ENCODE results near the gene FBRSL1.

The FBRSL1 gene

DNA sequence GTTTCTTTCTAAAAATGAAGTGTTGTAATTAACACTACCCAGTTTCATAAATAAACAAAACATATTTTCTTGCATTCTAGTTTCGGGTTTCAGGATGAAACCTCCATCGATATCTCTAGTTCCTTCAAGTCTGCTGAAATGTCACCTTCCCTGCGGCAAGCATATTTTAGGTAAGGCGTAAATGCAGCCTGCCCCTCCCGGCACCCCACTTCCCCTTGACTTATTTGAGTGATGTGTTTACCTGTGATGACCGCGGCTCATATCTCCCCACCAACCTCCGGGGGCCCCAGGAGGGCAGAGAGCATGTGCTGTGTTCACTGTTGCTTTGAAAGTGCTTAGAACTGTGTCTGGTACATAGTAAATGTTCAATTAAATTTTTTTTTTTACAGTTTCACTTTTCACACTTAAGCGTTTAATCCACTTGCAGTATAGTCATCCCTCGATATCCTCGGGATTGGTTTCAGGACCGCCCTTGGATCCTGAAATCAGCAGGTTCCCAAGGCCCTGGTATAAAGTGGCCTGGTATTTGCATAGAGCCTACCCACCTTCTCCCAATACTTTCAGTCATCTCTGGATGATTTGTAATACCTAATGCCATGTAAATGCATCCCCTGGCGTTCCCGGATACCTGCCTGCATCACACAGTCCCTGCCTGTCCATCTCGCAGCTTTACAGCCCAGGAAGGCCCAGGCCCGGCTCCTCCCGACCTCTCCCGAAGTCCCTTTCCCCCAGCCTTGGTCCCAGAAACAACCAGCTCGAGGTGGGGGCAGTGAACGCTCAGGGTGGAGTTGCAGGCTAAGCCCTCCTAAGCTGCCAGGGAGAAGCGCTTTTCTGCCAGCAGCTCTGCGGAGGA is 40.2 kb upstream of the FBRSL1 start:
- Mint-ChIP-seq H3K27me3 (peaks cover 24% of the 10 kb centered on the region), H3K4me1 (peaks cover 46% of the 10 kb centered on the region), H3K36me3 (peaks cover 2% of the 10 kb centered on the region), H3K27ac (peak overlapping the region; percentile 70), H3K4me3 (no peak overlapping the region), H3K9me3 (no peaks in the 10 kb centered on the region)
- no peak for DNase-seq
- CTCF ChIA-PET = interaction anchor here (1.1 to 1.7 kb wide), 3 partner anchors 10 to 13 kb away, joined by 3 to 5 read pairs (median 3); no protein-coding TSS in a partner anchor

DNA sequence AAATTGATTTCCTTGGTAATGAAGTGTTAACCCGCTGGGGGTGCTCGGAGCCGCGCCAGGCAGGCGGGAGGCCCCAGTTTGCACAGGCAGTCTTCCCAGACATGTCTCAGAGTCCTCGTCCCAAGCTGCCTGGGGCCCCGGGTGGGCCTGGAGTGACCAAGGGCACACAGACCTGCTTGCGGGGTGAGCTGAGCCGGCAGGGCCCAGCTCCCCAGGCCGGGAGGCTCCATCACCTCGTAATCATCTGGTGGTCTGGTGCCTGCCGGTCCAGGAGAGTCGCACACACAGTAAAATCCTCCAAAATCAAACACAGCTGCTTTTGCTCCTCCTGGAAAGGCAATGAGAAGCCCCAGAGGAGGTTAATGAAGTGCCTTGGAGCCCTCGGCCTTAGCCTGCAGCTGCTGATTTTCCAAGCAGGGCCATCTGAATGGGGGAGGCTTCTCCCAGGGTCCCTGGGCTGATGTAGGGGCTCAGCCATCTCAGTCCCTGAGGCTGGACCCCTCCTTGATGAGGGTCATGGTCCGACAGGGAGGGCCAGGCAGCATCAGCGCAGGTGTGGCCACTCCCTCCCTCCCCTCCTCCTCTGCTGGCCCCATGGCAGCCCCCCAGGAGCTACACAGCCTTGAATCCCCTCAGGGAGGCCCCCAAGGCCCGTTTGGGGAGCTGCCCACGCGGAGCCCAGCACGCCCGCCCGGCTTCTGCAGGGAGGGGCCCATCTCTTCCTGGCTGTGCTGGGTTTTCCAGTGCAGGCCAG is 39.4 kb upstream of the FBRSL1 start:
- CTCF ChIA-PET = interaction anchor here (1.1 to 1.6 kb wide), 2 partner anchors 11 to 12 kb away, joined by 3 to 5 read pairs; no protein-coding TSS in a partner anchor
- Mint-ChIP-seq H3K27ac (no peak overlapping the region), H3K9me3 (peaks cover 4% of the 10 kb centered on the region), H3K36me3 (no peaks in the 10 kb centered on the region), H3K27me3 (peaks cover 24% of the 10 kb centered on the region), H3K4me1 (peaks cover 41% of the 10 kb centered on the region), H3K4me3 (no peak overlapping the region)
- DNase-seq = no peak

DNA sequence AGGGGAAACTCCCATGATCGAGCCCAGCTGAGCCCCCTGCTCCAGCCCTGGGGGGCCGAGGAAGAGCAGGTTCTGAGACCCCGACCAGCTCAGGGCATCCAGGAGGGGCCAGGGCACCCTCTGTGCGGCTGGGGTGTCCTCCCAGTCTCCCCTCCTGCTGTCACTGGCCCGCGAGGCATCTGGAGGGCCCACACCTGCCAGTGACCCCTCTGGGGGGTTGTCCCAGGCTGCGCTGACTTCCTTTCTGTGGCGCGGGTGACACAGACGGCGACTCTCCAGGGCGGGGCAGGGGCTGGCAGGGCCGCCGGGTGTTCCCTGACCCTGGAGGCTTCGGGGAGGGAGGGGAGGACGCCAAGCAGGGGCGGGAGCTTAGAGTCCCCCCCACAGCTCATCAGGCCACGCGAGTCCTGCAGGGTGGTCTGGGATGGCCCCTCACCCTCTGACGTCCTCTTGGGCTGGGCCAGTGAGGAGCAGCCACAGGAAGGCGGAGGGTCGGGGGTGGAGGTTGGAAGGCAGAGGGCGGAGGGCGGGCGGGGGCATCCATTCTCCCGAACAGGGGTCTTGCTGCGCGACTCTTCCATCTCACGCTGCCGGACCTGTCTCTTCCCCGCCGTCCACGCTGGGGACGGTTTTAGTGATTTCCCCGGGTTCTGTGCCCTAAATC is 38.6 kb upstream of the FBRSL1 start:
- Mint-ChIP-seq H3K27me3 (peaks cover 24% of the 10 kb centered on the region), H3K36me3 (no peaks in the 10 kb centered on the region), H3K9me3 (peaks cover 10% of the 10 kb centered on the region), H3K27ac (no peak overlapping the region), H3K4me1 (peaks cover 34% of the 10 kb centered on the region), H3K4me3 (no peak overlapping the region)
- DNase-seq = no peak
- CTCF ChIA-PET = interaction anchor here (1.1 to 1.6 kb wide), 2 partner anchors 10 to 11 kb away, joined by 3 to 5 read pairs; no protein-coding TSS in a partner anchor

DNA sequence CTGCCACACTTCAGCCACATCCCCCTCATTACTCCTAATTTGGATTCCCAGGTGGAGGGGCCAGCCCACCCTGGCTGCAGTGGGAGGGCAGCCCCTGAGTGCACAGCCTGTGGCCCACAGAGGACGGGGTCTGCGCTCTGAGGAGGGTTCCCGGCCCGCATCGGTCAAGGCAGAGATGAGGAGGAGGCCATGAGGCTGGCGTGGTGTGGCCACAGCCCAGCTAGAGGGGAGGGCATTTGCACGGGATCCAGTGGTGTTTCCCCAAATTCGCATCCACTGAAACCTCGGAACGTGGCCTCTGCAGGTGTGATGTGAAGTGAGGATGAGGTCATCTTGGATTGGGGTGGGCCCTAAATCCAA is 38.1 kb upstream of the FBRSL1 start:
- H3K4me3 Mint-ChIP-seq = no peak overlapping the region
- no peak for DNase-seq
- peaks cover 24% of the 10 kb centered on the region for H3K27me3 Mint-ChIP-seq
- no peaks in the 10 kb centered on the region for H3K36me3 Mint-ChIP-seq
- H3K27ac Mint-ChIP-seq = no peak overlapping the region
- CTCF ChIA-PET = no interaction called here
- H3K9me3 Mint-ChIP-seq = peaks cover 10% of the 10 kb centered on the region
- peaks cover 29% of the 10 kb centered on the region for H3K4me1 Mint-ChIP-seq

DNA sequence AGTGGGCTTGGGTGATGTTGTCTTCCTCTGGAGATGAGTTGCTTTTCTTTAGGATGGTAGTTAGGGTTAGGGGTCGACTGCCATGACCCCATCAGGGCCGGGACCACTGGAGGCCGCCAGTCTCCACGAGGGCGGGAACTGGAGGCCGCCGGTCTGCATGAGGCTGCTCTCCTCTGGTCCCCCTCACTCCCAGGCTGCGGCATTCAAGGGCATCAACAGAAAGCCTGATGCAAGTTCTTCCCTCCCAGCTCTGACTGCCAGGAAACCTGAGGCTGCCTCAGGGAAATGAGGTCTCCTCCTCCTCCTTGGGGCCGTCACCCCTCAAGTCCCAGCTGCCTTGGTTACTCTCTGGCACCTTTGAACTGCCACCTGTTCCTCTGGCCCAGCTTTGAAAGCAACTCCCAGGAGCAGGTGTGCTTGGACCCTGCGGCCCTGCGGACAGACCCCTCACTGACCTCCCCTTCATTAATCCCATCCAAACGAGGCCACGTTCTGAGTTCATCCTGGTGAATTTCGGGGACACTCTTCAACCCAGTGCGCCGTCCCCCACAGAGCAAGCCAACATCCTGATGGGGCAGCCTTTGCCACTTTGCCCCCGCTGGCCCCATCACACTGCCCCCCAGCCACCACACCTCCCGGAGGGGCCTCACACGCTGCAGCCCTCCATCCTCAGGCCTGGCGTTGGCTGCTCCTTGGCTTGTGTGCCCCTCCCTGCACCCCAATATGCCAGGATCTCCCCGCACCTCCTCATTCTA is 37.2 kb upstream of the FBRSL1 start:
- Mint-ChIP-seq H3K4me1 (peaks cover 20% of the 10 kb centered on the region), H3K27ac (no peak overlapping the region), H3K27me3 (peaks cover 24% of the 10 kb centered on the region), H3K4me3 (no peak overlapping the region), H3K9me3 (peaks cover 10% of the 10 kb centered on the region), H3K36me3 (no peaks in the 10 kb centered on the region)
- CTCF ChIA-PET = no interaction called here
- no peak for DNase-seq

DNA sequence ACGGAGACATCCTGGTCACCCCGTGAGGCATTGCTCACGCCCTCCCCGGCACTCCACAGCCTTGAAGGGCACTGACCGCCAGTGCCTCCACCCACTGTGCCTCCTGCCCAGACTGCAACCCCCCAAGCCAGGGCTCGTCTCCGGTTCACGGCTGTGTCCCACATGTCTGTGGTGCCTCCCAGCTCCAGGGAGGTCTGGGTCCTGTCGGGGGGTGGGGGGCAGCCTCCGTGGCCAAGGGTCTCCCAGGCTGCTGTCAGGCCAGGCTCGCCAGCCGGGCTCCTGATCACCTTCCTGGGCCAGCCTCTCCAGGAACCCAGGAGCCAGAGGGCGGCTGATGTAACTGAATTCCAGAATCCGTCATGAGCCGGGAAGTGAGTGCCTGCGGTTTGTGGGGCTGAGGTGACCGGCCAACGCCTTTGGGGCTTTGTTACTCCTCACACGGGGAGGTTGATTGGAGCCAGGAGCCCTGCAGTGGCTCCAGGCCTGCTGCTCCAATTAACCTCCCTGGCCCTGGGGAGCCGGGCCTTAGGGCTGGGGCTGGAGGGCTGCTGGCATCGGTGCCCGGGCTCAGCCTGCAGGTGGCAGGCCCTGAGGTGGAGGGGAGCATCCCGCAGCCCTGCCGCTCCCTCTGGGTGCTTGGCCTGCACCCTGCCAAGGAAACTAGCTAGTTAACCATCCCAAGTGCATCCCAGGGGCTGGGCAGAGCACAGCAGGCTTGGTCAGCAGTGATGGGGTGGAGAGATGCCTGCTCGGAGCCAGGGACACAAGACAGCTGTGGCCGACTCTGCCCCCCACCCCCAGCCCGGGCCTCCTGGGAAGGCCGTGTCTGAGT is 36.4 kb upstream of the FBRSL1 start:
- no peak for DNase-seq
- Mint-ChIP-seq H3K27me3 (peaks cover 24% of the 10 kb centered on the region), H3K4me1 (peaks cover 12% of the 10 kb centered on the region), H3K27ac (no peak overlapping the region), H3K9me3 (peaks cover 10% of the 10 kb centered on the region), H3K36me3 (no peaks in the 10 kb centered on the region), H3K4me3 (no peak overlapping the region)
- CTCF ChIA-PET = no interaction called here

DNA sequence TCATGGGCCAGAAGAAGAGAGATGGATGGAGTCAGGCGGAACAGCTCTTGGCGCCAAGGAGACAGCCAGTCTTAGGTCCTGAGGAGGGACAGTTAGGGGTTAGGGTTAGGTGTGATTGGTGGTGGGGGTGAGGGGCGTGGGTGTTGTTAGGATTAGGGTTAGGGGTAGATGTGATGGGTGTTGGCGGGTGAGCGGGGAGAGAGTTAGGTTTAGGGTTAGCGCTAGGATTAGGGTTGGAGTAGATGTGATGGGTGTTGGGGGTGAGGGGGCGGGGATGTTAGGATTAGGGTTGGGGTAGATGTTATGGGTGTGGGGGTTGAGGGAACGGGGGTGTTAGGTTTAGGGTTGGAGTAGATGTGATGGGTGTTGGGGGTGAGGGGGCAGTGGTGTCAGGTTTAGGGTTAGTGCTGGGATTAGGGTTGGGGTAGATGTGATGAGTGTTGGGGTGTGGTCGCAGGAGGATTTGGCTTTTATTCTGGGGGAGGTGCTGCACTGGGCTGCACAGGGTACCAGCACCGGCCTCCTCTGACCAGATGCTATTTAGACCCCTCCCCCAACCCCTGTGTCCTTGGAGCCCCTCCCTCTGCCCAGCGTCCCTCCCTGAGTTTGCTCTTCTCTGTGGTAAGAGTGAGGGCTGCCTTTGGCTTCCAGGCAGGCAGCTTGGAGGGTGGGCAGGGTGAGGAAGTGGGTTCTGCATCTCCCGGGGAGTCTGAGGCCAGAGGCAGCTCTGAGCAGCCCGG is 35.6 kb upstream of the FBRSL1 start:
- Mint-ChIP-seq H3K27ac (no peak overlapping the region), H3K4me3 (no peak overlapping the region), H3K9me3 (peaks cover 10% of the 10 kb centered on the region), H3K27me3 (peaks cover 24% of the 10 kb centered on the region), H3K36me3 (no peaks in the 10 kb centered on the region), H3K4me1 (peaks cover 11% of the 10 kb centered on the region)
- no peak for DNase-seq
- CTCF ChIA-PET = no interaction called here

DNA sequence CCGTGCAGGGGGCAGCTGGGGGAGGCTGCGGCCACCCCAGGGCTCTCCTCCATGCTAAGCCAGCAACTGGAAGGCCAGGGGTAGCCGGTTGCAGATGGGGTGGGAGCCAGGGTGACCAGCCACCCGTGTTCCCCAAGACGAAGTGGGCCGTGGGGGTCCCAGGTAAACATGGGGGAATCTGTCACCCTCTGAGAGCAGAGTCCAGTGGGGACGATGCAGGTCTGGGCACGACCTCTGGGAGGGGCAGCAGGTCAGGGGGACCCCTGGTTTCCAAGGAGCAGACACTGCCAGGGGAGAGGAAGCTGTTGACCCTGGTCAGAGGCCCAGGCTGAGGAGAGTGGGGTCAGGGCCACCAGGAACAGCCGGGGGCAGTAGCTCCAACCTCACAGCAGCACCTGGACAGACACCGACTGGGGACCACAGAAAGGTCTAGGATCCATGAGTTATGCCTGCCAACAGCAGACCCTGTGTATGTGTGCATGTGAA is 35.0 kb upstream of the FBRSL1 start:
- peaks cover 10% of the 10 kb centered on the region for H3K9me3 Mint-ChIP-seq
- peaks cover 5% of the 10 kb centered on the region for H3K4me1 Mint-ChIP-seq
- H3K27me3 Mint-ChIP-seq = peaks cover 24% of the 10 kb centered on the region

DNA sequence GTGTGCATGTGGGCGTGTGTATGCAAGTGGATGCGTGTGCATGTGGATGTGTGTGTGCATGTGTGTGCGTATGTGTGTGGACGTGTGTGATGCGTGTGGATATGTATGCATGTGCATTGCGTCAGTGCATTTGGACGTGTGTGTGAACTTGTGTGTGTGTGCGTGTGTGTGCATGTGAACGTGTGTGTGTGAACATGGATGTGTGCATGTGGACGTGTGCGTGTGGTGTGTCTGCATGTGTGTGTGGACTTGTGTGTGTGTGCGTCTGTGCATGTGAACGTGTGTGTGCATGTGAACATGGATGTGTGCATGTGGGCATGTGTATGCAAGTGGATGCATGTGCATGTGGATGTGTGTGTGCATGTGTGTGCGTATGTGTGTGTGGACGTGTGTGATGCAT is 34.4 kb upstream of the FBRSL1 start:
- CTCF ChIA-PET = no interaction called here
- Mint-ChIP-seq H3K4me3 (no peak overlapping the region), H3K4me1 (peaks cover 2% of the 10 kb centered on the region), H3K27me3 (peaks cover 19% of the 10 kb centered on the region), H3K9me3 (peaks cover 10% of the 10 kb centered on the region), H3K27ac (no peak overlapping the region), H3K36me3 (no peaks in the 10 kb centered on the region)
- DNase-seq = no peak

More for the DNA sequence above, 35.0 kb upstream of the FBRSL1 start:
- CTCF ChIA-PET = no interaction called here
- DNase-seq = no peak
- no peak overlapping the region for H3K4me3 Mint-ChIP-seq
- no peak overlapping the region for H3K27ac Mint-ChIP-seq
- no peaks in the 10 kb centered on the region for H3K36me3 Mint-ChIP-seq

DNA sequence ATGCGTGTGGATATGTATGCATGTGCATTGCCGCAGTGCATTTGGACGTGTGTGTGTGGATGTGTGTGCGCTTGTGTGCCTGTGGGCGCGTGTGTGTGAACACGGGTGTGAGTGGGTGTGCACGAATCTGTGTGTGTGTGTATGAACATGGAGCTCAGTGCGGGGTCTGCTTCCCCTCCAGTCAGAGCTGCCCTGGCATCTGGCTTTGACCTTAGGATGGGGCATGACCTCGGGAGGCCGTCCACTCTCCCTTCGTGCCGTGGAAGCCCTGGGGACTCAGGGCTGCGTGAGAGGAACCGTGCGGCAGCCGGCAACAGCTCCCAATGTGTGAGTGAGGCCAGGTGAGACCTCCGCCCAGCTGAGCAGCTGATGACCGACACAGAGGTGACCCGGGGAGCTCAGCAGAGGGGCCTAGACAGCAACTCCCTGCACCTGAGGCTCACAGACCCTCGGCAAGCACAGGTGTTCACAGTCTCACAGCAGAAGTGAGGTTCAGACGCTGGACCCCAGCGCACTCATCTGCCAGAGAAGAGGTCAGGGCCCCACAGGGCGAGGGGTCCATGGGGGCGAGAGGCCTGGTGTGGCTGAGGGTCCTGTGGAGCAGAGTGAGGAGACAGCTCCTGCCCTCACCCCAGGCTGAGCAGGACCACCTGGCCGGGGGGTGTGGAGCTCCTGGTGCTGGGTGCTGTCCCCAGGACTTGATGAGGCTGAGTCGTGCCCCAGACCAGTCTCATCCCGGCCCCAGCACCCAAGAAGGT is 33.6 kb upstream of the FBRSL1 start:
- CTCF ChIA-PET = interaction anchor here (1.4 kb wide), 1 partner anchor 43 kb away, joined by 3 read pairs; no protein-coding TSS in a partner anchor
- H3K27ac Mint-ChIP-seq = no peak overlapping the region

DNA sequence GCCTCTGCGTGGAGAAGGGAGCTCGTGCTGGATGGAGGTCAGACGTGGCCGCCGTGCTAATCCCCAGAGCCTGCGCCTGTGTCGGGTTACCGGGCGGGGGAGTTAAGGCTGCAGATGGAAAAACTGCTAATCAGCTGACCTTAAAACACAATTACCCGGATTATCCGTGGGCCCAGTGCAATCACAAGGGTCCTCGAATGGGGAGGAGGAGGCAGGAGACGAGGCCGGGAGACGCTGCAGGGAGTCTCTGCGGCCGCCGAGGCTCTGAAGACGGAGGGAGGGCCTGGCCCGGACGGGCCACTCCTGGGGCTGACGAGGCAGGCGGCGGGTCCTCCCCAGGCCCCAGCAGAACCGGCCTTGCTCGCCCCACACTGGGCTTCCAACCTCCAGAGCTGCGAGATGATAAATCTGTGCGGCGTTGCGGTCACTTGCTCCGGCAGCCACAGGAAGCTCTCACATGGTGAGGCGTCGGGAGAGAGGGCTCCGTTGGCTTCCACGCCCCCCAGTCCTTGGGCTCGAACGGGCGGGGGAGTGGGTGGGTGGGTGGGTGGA is 32.9 kb upstream of the FBRSL1 start:
- H3K4me1 Mint-ChIP-seq = peaks cover 2% of the 10 kb centered on the region
- CTCF ChIA-PET = interaction anchor here (1.4 kb wide), 1 partner anchor 43 kb away, joined by 3 read pairs; no protein-coding TSS in a partner anchor
- H3K27ac Mint-ChIP-seq = no peak overlapping the region

More for the DNA sequence above, 33.6 kb upstream of the FBRSL1 start:
- Mint-ChIP-seq H3K4me1 (peaks cover 2% of the 10 kb centered on the region), H3K4me3 (no peak overlapping the region), H3K36me3 (no peaks in the 10 kb centered on the region), H3K27me3 (peaks cover 18% of the 10 kb centered on the region), H3K9me3 (peaks cover 10% of the 10 kb centered on the region)
- no peak for DNase-seq

DNA sequence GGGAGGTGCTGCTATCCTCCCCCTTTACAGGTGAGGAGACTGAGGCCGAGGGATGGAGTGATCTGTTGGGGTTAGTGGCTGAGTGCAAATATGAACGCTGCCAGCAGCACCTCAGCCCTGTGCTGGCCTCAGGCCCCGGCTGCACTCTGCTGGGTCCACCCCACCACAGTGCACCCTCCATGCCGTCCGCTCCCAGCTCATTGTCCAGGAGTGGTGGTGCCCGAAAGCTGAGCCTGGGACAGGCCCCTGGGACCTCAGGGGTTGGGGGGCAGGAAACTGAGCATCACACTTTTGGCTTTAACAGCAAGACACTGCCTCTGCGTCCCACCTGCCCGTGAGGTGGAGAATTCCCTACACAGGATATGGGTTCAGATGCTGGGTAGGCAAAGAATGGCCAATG is 31.5 kb upstream of the FBRSL1 start:
- Mint-ChIP-seq H3K36me3 (no peaks in the 10 kb centered on the region), H3K9me3 (peaks cover 13% of the 10 kb centered on the region), H3K4me3 (no peak overlapping the region), H3K4me1 (peaks cover 2% of the 10 kb centered on the region), H3K27me3 (peaks cover 14% of the 10 kb centered on the region), H3K27ac (no peak overlapping the region)
- CTCF ChIA-PET = no interaction called here
- no peak for DNase-seq

More for the DNA sequence above, 32.9 kb upstream of the FBRSL1 start:
- no peak for DNase-seq
- H3K9me3 Mint-ChIP-seq = peaks cover 10% of the 10 kb centered on the region
- H3K4me3 Mint-ChIP-seq = no peak overlapping the region
- H3K36me3 Mint-ChIP-seq = no peaks in the 10 kb centered on the region
- peaks cover 18% of the 10 kb centered on the region for H3K27me3 Mint-ChIP-seq

Data from activated naive CD4-positive, alpha-beta T cell treated with anti-CD3 and anti-CD28 coated beads, Interleukin-2, amount 10 ng/mL, durations not matched to agents 7 days and 5 days (primary cell).